ENCODE results near the gene CLNK.

DNA sequence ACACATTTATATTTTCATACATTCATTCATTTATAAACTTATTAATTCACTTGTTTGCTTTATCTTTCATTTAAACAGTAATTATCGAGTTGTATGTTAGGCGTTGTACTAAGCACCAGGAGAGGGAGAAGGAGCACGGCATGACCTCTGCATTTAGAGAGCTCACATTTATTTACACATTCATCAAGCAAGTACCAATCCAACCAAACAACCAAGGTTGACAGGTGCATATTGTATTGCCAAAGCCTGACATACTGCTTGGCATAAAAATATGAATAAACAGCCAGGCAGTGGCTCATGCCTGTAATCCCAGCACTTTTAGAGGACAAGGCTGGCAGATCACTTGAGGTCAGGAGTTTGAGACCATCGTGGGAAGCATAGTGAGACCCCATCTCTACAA, 37.0 kb upstream of the CLNK start:
- TF ChIP-seq EZH2 (IDR thresholded peaks at IDR 0.05; ENCODE audit: insufficient read depth, poor library complexity, severe bottlenecking) (no peak), EZH2phosphoT487 (IDR thresholded peaks at IDR 0.05; ENCODE audit: insufficient read depth, low read depth) (no peak)

Data from GM23248 (cell line).